HAP-1 (cell line): Measurements from ENCODE around the gene KCTD5.
"Not testable (repeated sequence)": the region's sequence is repeated elsewhere in the genome, so short reads cannot be mapped to it uniquely, and the experiment has no call there.

Source experiments
- DNase-seq, 2 experiments: peaks; one replicate each; pipeline ENCODE4 v3.0.0-alpha.2; 2016 to 2020; ENCODE audit warnings: low spot score in 2 of 2
- H3K27me3 ChIP-seq: fragments of 250-450 bp; sonication (Bioruptor Pico); 2 replicates; pipeline ENCODE4 v1.5.1; 2020; ENCODE audit warnings: low read depth, mild to moderate bottlenecking, moderate library complexity
- H3K36me3 ChIP-seq: fragments of 250-450 bp; sonication (Bioruptor Pico); replicated peaks from 2 replicates; pipeline ENCODE4 v1.5.1; 2020; ENCODE audit warnings: mild to moderate bottlenecking
- H3K4me1 ChIP-seq: fragments of 250-450 bp; sonication (Bioruptor Pico); 2 replicates; pipeline ENCODE4 v1.5.1; 2020; ENCODE audit warnings: mild to moderate bottlenecking
- H3K4me3 ChIP-seq: fragments of 250-450 bp; sonication (Bioruptor Pico); 2 replicates; pipeline ENCODE4 v1.5.1; 2020; ENCODE audit warnings: mild to moderate bottlenecking, moderate library complexity
- H3K9me3 ChIP-seq: fragments of 250-450 bp; sonication (Bioruptor Pico); 2 replicates; pipeline ENCODE4 v1.5.1; 2020; ENCODE audit warnings: mild to moderate bottlenecking, moderate library complexity
- in situ Hi-C: fragments of 300-500 bp; cut with MboI; formaldehyde crosslinking; loops from 3 replicates; pipeline ENCODE4 v1.14.3; 2020; ENCODE audit warnings: low sequenced_read_pairs, inconsistent platforms, mixed read lengths

KCTD5 gene

DNA sequence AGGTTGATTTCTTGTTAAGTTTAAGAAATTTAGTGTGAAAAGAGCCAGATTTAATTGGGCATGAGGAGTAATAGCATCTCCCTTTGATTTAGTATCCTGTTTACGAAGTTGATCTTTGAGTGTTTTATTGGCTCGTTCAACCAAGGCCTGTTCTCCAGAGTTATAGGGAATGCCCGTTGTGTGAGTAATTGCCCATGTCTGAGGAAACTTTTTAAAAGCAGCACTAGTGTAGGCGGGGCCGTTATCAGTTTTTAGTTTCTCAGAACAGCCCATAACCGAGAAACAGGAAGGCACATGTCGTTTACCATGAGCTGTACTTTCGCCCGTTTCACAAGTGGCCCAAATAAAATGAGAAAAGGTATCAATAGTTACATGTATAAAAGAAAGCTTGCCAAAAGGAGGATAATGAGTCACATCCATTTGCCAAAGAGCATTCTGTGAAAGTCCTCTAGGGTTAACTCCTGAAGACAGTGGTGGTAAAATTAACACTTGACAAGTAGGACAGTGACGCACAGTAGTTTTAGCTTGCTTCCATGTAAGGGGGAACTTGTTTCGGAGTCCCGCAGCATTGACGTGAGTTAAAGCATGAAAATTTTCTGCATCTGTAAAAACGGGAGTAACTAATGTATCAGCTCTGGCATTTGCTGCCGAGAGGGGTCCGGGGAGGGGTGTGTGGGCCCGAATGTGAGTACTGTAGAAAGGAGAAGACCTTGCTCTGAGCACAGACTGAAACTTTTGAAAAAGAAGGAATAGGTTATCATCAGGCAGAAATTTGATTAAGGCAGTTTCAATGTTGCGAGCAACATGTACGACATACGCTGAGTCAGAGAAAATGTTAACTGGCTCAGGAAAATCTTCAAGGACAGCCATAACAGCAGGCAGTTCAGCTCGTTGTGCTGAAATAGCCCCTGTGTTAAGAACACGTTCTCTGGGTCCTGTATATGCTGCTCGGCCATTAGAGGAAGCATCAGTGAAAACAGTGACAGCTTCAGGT lies 18.5 kb upstream of the KCTD5 start:
- Histone ChIP-seq H3K4me1 (no peaks in the 10 kb centered on the region), H3K36me3 (no peaks in the 10 kb centered on the region; the same call in 1 of the 2 replicates)
- in situ Hi-C loops: no loop called here

DNA sequence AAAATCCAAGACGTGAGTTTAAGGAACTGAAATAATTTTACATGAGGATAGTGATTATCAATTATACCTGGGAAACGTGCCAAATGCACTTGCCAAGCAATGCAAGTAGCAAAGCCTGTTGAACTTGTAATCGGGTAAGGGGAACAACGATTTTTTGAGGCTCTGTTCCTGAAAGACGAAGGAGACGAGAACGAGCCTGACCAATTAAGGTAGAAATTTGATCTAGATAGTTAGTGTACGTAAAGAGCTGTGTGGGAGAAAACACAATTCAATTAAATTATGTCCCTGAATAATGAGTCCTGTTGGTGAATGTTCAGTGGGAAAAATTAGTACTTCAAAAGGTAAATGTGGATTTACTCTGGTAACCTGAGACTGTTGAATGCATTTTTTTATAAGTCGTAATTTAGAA lies 17.7 kb upstream of the KCTD5 start:
- no peaks in the 10 kb centered on the region for H3K27me3 ChIP-seq
- peaks cover 5% of the 10 kb centered on the region for H3K36me3 ChIP-seq
- H3K9me3 ChIP-seq: no peaks in the 10 kb centered on the region
- in situ Hi-C loops: no loop called here
- H3K4me1 ChIP-seq: no peaks in the 10 kb centered on the region
- H3K4me3 ChIP-seq: no peak overlapping the region
- DNase-seq: no peak

More for the DNA sequence above, 18.5 kb upstream of the KCTD5 start:
- no peaks in the 10 kb centered on the region for H3K9me3 ChIP-seq
- no peak for DNase-seq
- H3K4me3 ChIP-seq: no peak overlapping the region
- H3K27me3 ChIP-seq: no peaks in the 10 kb centered on the region

DNA sequence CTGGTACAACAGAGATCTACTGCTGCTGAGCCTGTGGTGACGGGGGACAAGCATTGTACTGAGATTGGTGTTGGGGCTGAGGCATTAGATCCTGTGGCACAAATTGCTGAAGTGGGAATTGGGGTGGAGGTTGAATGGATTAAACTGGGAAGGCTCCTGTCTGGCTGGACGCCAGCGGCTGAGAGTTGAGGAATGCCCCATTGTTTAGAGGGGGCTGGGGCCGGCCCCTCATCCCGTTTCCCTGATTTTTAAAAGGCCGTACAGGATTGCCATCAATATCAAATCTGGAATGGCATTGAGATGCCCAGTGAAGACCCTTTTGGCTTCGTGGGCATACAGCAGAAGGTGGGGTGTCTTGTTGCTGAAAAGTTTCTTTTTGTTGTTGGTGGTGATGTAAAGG lies 15.7 kb upstream of the KCTD5 start:
- in situ Hi-C loops, DNase-seq, H3K27me3 ChIP-seq, H3K4me3 ChIP-seq, H3K9me3 ChIP-seq, H3K4me1 ChIP-seq, H3K36me3 ChIP-seq: not testable (repeated sequence)

DNA sequence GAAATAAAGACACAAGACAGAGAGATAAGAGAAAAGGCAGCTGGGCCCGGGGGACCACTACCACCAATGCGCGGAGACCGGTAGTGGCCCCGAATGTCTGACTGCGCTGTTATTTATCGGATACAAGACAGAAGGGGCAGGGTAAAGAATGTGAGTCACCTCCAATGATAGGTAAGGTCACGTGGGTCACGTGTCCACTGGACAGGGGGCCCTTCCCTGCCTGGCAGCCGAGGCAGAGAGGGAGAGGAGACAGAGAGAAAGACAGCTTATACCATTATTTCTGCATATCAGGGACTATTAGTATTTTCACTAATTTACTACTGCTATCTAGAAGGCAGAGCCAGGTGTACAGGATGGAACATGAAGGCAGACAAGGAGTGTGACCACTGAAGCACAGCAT lies 12.7 kb upstream of the KCTD5 start:
- H3K4me1 ChIP-seq, in situ Hi-C loops, H3K36me3 ChIP-seq, H3K27me3 ChIP-seq, H3K4me3 ChIP-seq, H3K9me3 ChIP-seq, DNase-seq: not testable (repeated sequence)

DNA sequence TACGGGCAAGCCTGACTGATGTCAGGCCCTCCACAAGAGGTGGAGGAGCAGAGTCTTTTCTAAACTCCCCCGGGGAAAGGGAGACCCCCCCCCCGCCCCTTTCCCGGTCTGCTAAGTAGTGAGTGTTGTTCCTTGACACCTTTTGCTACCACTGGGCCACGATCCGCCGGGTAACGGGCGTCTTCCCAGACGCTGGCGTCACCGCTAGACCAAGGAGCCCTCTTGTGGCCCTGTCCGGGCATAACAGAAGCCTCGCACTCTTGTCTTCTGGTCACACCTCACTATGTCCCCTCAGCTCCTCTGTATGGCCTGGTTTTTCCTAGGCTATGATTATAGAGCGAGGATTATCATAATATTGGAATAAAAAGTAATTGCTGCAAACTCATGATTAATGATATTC lies 12.3 kb upstream of the KCTD5 start:
- H3K9me3 ChIP-seq, H3K4me3 ChIP-seq, in situ Hi-C loops, H3K36me3 ChIP-seq, H3K4me1 ChIP-seq, H3K27me3 ChIP-seq: not testable (repeated sequence)
- peak in 1 of 2 experiments; percentile 81 for DNase-seq

DNA sequence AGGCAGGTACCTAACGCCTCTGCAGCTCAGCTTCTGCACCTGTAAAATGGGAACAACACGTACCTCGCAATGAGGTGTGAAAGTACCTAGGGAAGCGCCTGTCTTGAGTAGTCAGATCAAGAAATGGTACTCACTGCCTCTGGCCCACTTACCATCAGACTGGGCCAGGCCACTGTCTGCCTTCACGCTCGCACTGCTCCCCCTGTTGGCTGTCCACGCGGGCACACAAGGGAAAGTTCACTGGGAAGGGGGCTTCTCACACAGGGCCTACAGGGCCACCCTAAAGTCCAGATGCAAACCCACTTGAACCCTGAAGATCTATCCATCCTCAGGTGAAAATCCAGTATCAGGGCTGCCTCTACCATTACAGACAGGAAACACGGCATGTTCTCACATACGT lies 11.1 kb upstream of the KCTD5 start:
- H3K36me3 ChIP-seq, H3K27me3 ChIP-seq, H3K9me3 ChIP-seq, in situ Hi-C loops, H3K4me1 ChIP-seq, H3K4me3 ChIP-seq: not testable (repeated sequence)
- DNase-seq: peak in 1 of 2 experiments; percentile 61

DNA sequence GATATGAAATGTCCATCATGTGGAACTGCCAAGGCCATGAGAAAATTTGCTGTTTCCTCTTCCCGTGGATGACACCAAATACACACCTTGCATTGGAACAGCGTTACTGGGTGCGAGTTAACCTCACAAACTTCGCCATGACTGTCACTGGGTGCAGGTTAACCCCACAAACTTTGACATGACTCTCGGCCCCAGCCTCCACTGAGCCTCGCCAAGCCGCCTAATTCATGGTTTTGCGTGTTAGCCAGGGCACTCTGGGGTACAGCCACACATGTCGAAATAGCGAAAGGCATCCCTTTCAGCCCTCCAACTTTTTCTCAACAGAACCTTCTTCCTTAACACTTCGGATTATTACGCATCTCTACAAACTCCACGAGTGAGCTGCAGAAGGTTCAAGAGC lies 10.6 kb upstream of the KCTD5 start:
- H3K4me1 ChIP-seq: no peaks in the 10 kb centered on the region; the same call in 1 of the 2 replicates
- in situ Hi-C loops: no loop called here
- H3K36me3 ChIP-seq: peaks cover 5% of the 10 kb centered on the region
- DNase-seq: no peak
- H3K9me3 ChIP-seq: no peaks in the 10 kb centered on the region
- no peak overlapping the region for H3K4me3 ChIP-seq
- no peaks in the 10 kb centered on the region for H3K27me3 ChIP-seq

DNA sequence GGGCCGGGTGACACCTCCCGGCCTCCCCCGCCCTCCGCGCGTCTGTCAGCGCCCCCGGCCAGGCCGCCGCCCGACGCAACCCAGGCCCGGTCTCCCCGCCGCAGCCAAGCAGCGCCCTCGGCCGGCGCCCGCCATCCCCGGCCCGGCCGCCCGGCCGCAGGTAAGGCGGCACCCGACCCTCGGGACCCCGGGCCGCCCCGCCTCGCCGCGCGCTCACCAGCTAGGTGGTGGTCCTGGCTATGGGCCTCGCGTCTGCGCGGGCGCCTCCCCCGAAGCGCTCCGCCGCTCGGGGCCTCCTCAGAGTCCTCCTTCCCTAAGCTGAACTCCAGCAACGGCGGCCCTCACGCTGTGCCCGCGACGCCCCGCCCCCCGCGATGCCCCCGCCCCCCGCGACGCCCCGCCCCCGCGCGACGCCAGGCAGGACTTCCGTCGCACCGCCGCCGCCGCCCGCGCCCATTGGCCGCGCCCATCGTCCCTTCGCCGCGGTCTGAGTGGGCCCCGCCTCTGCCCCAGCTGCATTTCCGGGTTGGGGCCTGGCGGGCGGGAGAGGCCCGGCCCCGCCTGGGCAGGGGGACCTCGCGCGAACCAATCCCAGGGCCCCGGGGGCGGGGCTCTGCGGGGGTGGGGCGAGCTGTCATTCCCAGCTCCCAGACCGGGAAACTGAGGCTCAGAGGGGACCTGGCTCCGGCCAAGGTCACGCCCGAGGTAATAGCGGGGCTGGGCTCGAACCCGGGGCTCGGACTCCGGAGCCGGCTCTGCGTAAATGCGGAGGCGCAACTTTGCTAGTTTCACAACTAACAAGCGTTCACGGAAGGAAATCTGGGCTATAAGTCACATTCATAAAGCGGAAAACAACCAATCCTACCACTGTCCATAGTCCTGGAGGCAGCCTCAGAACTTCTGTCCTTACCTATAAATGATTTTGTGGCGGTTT lies 9.0 kb upstream of the KCTD5 start:
- Histone ChIP-seq H3K27me3 (no peaks in the 10 kb centered on the region), H3K9me3 (no peaks in the 10 kb centered on the region), H3K36me3 (peaks cover 5% of the 10 kb centered on the region), H3K4me3 (peak overlapping the region; percentile 53), H3K4me1 (no peaks in the 10 kb centered on the region; the same call in 1 of the 2 replicates)
- in situ Hi-C loops: no loop called here
- peak; percentile 88 to 96 for DNase-seq

DNA sequence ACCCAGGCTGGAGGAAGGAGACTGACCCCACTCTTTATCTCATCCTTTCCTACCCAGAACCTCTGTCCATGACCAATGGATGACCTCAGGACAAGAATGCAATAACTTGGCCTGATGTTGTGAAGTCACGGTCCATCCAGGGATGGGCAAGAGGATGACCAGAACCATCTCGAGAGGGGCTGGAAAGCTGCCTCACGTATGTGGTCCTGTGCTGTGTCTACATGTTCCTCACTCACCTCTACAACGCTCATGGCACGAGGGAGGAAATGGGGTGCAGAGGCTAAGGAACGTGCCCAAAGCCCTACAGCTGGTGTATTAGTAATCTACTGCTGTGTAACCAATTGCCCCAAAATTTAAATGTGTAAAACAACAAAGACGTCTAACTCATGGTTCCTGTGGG lies 7.3 kb upstream of the KCTD5 start:
- in situ Hi-C loops: no loop called here
- no peaks in the 10 kb centered on the region for H3K9me3 ChIP-seq
- DNase-seq: no peak
- no peak overlapping the region for H3K4me3 ChIP-seq
- no peaks in the 10 kb centered on the region; the same call in 1 of the 2 replicates for H3K4me1 ChIP-seq
- no peaks in the 10 kb centered on the region for H3K36me3 ChIP-seq
- no peaks in the 10 kb centered on the region for H3K27me3 ChIP-seq

DNA sequence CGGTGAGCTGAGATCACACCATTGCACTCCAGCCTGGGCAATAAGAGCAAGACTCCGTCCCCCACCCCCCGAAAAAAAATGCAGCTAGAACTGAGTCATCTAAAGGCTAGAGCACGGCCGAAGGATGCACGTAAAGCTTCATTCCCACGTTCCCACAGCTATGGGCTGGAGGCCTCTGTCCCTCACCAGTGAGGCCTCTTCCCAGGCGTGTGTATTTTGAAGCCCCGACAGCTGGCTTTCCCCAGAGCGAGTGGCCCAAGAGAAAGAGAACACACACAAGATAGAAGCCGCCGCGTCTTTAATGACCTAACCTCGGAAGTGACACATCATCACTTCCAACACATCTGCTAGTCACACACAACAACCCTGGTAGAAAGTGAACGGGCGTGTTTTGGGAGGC lies 6.6 kb upstream of the KCTD5 start:
- H3K27me3 ChIP-seq: no peaks in the 10 kb centered on the region
- no peak for DNase-seq
- no peak overlapping the region for H3K4me3 ChIP-seq
- H3K9me3 ChIP-seq: no peaks in the 10 kb centered on the region
- in situ Hi-C loops: no loop called here
- no peaks in the 10 kb centered on the region for H3K36me3 ChIP-seq
- no peaks in the 10 kb centered on the region; the same call in 1 of the 2 replicates for H3K4me1 ChIP-seq

DNA sequence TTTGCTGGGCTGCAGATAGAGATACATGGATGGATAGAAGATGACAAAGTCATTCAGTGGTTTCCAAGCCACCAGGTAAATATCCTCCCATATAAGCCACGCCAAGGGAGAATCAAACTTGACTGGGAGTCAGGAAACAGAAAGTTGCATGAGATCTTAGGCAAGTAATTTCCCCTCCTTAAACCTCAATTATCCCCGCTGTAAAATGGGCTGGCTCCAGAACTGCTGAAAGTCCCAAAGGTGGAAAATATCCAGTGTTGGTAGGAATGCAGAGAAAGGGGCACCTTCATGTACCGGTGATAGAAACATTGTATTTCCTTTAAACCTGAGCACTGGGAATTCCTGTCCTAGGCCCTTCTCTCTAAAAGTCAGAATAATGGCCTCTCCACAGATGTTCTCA lies 5.4 kb upstream of the KCTD5 start:
- in situ Hi-C loops, H3K27me3 ChIP-seq, H3K36me3 ChIP-seq, H3K9me3 ChIP-seq, H3K4me1 ChIP-seq, DNase-seq, H3K4me3 ChIP-seq: not testable (repeated sequence)

DNA sequence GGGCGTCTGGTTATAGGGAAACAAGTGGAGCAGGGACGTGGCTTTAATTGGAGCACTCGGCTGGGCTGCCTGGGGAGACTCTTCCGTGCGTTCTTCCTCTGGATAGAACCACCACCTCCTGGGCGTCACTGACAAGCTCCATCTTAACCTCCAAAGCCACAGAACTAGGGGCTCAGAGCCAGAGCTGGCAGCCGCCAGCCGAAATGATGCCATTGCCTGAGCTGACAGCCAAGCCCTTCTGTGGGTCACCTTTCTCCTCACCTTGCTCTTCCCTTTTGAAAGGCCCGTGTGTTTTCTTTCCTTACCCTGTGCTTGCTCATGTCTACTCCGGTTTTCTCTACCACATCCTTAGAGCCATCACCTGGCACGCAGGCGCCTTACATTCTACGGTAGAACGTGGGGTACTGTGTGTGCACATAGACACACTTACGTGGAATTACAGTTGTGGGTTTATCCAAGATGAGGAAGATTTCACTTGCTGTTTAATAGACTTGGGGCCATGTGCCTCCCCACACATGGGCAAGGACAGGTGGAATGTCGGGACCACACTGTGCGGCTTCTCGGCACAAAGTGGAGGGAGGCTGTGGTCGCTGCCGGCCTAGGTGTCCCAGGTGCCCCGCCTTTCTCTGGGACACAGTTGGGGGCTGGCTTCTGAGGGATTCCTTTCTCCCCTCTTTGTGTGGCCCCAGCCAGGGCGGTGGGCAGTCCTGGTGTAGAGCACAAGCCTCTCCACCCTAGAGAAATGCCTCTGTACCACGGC lies 3.9 kb upstream of the KCTD5 start:
- H3K36me3 ChIP-seq, H3K4me3 ChIP-seq, in situ Hi-C loops, H3K9me3 ChIP-seq, DNase-seq, H3K4me1 ChIP-seq, H3K27me3 ChIP-seq: not testable (repeated sequence)

DNA sequence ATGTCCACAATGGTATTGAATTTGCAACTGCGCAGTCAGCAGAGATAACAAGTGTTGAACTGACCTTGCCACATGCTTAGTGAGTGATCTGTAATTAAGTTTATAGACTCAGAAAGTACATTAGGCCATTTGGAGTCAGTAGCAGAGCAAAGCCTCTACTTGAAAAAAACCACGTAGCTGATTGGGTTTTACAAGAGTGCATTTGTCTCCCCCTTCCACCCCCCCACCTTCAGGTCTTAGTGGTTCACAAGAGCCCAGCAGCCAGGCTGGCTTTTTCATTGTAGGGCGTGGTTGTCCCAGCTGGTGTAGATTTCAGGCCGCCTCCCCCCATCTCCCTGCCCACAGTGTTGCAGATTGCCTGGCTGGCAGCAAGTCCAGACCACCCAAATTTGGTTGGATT lies 2.4 kb upstream of the KCTD5 start:
- H3K9me3 ChIP-seq, H3K4me1 ChIP-seq, DNase-seq, H3K36me3 ChIP-seq, in situ Hi-C loops, H3K4me3 ChIP-seq, H3K27me3 ChIP-seq: not testable (repeated sequence)
